ENCODE measurements around the gene C1QTNF9B.

C1QTNF9B gene

GRCh38 chr13:23856008-23856750, 41.1 kb downstream of the C1QTNF9B start:
- no peak for DNase-seq

GRCh38 chr13:23855360-23855759, 41.9 kb downstream of the C1QTNF9B start:
- DNase-seq = no peak

GRCh38 chr13:23852351-23852750, 45.0 kb downstream of the C1QTNF9B start:
- DNase-seq = no peak

GRCh38 chr13:23851106-23851505, 46.2 kb downstream of the C1QTNF9B start:
- peak; percentile 0 for DNase-seq

GRCh38 chr13:23850134-23850533, 47.2 kb downstream of the C1QTNF9B start:
- DNase-seq = no peak

GRCh38 chr13:23849670-23850069, 47.6 kb downstream of the C1QTNF9B start:
- no peak for DNase-seq

GRCh38 chr13:23848646-23849141, 48.6 kb downstream of the C1QTNF9B start:
- DNase-seq = no peak

- no peak for DNase-seq
Measured at GRCh38 chr13:23848019-23848418, 49.3 kb downstream of the C1QTNF9B start.

GRCh38 chr13:23847497-23847896, 49.8 kb downstream of the C1QTNF9B start:
- DNase-seq = no peak

- no peak for DNase-seq
Measured at GRCh38 chr13:23845105-23845725, 52.1 kb downstream of the C1QTNF9B start.

GRCh38 chr13:23844132-23844531, 53.2 kb downstream of the C1QTNF9B start:
- DNase-seq = no peak

GRCh38 chr13:23843436-23843835, 53.9 kb downstream of the C1QTNF9B start:
- DNase-seq = no peak

GRCh38 chr13:23842406-23842805, 54.9 kb downstream of the C1QTNF9B start:
- DNase-seq = no peak
